GDM1 (cell line): ENCODE results near the gene MVB12B.

Source experiments
- DNase-seq: peaks from one replicate; lab custom pipeline; 2025; lab: John Stamatoyannopoulos, UW

Gene MVB12B

DNA sequence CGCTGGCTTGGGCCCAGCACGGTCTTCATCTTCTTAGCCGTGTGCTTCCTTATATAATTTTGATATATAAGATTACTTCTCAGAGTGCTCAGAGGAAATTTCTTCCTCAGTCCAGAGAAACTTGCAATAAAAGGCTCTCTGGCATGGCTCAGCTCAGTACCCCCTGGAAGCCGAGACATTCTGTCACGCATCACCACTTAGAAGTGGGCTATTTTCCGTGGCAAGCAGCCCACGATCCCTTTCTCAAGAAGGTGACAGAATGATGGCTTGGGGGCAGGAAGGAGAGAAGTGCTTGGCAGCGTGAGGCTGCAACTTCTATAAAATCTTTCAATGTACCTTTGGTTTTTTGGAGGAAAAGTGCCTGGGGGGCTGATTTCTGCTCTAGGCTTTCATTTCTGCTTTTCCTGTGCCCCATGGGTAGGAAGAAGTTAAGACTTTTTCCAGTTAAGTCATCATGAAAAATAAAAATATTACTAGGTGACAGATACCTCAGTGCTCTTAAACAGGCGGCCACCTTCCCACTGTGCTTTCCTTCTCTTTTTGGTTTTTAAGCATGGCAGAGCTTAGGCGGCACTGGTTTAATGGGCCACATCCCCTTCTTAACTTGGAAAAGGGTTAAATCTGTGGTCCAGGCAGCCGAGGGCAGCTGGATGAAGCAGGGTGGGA is 104.6 kb downstream of the MVB12B start:
- DNase-seq, result no peak

DNA sequence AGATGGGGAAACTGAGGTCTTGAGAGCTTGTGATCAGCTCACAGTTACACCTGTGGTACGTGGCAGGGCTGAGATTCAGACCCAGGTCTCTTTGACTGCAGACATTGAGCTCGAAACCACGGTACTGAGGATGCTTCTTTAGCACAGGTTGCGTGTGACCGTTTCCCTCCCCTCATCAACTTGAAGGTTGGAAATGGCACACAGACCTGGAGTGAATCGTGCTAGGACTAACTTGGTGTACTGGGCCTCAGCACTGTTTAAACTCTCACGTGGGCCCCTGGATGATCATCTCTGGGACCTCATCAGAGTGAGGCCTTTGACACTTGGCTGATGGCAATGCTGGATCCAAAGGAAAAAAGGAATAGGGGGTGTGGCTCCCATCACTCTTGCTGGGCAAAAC is 106.0 kb downstream of the MVB12B start:
- DNase-seq, result no peak

DNA sequence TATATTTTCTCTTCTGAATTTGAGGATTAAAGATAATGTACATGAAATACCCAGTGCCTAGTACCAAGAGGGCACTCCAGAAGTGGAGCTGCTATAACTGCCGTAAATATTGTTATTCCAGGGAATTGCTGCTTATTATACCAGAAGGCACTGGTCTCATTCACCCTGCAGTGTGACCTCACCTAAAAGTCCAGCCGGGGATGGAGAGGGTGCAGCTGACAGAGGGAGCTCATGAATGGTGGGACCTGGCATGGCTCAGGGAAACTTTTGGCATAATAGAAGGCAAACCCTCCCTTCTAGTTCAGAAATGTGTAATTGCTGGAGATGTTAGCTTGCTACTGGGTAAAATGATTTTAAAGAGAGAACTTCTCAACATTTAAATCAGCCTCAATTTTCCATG is 108.5 kb downstream of the MVB12B start:
- DNase-seq, result no peak

DNA sequence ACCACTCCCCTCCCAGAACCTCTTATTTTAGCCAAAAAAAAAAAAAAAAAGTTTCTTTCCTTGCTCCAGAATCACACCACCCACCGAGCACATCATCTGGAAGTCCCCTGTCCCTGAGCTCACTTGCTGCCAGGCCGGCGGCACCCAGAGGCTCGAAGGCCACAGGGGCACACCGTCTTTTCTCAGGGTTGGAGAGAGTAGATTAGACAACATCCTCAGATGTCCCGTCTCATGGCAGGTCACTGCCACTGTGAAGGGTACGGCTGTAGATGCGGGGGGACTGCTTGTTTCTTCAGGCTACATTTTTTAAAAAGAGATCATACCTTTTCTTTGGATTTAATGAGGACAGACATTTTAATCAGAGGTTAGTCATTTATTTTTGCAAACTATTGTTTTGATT is 109.0 kb downstream of the MVB12B start:
- DNase-seq, result no peak

DNA sequence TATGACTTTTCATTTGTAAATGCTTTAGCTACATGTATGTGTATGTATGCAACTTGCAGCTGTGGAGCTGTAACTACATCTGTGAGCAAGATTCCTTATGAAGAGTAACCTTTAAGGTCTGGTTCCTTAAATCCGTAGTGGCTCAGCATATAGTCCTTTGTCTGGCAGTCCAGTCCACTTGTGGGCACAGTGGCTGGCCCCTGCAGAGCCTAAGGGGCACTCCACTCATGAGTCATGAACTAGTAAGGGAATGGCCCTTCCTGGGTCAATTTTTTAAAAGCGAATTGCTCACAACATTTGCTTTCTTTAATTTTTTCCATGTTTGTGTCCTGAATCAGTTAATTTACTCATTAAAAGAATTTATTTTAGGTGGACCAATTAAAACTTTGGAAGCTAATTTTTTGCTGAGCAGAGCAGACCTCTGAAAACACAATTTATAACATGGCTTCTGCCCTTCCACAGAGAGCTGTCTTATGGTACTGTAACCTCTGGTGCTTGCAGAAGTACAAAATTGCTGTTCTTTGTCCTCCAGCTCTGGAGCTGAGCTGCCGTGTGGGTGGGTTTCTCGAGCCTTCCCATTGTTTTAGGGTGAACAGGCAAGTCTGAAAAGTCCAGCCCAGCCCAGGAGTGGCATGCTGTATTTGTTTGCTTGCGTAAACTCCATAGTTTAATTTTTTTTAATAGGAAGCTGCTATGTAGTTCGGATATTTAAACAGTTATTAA is 110.1 kb downstream of the MVB12B start:
- DNase-seq, result no peak

DNA sequence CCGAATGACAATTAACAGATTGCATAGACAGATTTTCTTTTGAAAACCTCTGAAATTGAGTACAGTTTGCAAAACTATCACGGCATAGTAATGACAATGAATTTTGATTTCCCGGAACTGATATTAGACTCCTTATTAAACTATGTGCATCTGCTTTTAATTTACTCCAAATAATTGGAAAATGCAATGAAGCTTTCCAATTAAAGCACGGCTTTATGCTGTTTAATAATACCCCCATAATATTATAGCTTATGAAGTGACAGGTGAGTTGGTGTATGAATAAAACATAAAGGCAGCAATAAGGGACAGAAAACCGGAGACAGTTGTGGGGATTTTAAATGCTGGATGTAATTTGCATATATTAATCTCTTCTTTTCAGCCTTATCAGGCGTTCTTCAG is 110.6 kb downstream of the MVB12B start:
- DNase-seq, result no peak

DNA sequence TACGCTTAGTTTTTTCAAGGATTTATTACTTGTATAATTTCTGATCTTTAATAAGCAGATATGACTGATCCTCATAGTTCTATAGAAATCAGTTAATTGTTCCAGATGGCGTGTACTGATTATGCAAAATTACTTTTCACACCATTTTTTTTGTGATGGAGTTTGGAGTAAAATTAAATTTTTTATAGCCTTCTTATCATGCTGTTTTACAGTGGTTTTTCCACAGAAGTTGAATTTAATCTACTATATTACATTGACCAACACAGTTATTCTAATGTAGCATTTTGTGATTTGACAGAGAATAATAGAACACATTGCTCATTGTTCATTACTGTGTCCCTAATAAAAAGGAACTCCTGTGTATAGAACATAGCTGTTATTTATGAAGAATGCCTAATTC is 111.1 kb downstream of the MVB12B start:
- no peak for DNase-seq

DNA sequence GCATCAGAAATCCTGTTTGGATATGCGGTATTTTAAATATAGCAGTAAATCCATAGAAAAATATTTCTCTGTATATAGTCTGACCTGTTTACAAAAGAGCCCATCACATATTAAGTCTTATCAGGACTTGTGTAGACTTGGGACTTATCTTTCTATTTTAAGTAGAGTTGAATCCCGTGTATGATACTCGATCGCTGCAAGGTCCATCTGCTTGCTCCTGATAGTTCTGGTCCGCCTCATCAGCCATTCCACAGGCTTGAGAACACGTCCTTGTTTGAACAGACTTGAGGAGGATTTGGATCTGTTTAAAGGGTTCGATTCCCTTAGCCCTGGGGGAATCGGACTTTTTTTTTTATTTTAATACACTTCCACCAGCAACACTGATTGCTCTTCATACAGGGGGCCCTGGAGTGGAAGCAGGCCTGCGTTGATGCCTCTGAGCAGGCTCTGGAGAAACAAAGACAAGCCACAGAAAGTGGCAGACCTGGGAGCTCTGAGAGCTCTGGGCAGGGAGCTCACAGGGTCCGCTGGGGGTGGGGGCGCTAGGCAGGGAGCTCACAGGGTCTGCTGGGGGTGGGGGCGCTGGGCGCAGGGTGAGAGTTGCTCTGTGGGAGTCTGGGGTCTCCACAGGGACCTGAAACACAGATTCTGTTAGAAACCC is 112.2 kb downstream of the MVB12B start:
- DNase-seq, result no peak

DNA sequence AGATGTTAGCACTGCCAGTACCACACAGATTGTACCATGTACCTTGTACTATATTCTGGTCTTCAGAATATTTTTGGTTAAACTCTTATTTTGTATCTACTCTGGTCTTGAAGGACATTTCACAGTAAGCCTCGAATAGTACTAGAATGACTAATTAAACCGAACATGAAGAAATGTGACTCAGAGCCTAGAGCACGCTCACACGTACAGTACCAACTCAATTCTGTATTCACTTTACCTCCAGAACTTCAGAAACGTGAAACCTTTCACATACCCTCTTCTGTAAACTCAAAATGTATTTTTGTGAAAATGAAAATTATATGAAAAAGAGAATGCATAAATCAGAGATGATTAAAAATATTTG is 112.8 kb downstream of the MVB12B start:
- DNase-seq, result no peak

DNA sequence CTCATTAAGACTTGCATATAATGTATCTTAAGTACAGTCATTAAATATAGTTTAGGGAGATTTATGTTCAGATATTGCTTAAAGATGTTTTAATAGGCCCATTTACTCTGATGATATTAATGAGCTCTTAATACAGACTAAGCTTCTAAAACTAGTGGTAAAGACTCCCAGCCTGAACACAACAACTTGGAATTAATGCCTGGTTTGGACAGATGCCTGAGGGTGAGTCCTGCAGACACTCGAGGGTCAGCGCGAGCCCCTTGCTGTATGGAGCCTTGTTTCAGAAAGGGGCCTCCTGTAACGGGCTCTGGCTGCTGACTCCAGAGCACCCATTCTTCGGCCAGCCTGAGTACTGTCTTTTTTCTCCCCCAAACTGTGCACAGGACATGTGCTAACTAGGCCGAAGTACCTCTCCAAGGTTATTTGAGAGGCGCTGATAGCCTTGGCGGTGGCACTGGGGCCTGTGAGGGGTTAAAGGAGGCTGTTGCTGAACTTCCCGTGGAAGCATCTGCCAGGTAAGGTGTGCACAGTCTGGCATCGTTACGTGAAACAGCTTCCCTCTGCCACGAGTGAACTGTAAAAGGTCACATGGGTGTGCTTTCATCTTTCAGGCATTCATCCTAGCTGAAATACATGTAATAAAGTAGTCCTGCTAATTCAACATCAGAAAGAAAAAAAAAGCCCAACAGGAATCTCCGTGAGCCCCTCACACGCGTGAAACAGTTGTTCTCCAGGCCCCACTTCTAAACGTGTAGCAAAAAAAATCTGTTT is 113.4 kb downstream of the MVB12B start:
- DNase-seq, result no peak

DNA sequence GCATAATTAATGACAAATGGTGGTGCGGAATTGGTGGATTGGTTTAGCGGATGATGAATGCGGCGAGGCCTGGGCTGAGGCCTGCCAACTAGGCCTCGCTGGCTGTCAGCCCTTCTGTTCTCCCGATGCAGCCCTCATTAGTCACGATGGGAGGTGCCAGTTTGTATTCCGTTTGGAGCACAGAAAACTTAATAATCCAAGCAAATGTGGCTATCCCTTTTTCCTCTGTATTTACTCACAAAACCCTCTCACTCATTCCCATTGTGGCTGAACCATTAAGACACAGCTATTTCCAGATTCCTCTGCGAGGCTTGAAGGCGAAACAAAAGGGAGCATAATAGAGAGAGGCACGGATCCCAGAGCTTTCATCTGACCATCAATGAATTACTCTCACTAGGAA is 114.3 kb downstream of the MVB12B start:
- DNase-seq, result no peak

DNA sequence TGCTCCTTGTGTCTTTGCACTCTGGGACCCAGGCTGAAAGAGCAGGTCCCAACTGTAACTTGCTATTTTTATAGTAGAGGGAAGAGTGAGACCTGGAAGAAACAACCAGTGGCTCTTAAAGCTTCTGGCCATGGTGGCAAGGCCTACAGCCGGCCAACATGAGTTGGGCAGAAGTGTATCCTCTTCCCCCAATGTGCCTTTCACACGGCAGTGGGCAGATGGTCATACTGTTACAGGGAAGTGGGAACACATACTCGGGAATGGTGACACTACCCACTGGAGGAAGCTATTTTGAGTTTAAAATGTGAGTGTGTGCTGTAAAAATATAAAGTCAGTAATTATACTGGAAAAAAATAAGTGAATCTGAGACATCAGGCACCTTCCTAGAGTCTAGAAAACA is 116.0 kb downstream of the MVB12B start:
- no peak for DNase-seq

DNA sequence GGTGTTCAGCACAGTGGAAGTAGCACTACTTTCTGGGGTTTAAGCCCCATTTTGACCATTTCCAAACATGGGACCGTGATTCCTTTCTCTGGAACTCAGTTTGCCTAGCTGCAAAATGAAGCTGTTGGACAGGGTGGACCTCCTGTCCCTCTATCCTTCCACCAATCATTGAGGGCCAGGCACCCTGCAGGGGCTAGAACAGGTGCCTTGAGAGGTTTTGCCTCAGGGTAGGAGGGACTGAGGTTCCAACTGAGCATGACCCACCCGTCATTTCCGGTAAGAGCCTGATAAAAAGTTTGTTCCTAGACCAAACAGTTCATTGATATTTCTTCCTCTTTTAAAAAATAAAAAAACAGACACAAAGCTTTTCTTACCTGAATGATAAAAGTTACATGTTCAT is 116.5 kb downstream of the MVB12B start:
- DNase-seq, result no peak

DNA sequence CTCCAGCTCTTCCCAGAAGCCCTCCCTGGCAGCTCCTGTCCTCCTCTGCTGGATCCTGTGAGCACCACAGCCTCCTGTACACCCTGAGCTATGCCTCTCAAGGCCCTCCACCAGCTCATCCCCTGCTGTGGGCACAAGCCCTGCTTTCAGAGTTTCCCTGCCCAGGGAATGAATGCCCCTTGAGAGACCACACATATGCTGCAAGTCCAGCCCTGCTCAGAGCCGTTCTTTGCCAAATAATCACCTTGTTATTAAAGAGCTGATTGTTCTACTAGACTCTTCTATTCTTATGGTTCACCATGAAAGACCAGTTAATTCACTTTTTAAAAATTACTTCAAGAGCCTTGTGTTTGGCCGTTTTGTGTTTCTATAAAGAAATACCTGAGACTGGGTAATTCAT is 121.5 kb downstream of the MVB12B start:
- no peak for DNase-seq

DNA sequence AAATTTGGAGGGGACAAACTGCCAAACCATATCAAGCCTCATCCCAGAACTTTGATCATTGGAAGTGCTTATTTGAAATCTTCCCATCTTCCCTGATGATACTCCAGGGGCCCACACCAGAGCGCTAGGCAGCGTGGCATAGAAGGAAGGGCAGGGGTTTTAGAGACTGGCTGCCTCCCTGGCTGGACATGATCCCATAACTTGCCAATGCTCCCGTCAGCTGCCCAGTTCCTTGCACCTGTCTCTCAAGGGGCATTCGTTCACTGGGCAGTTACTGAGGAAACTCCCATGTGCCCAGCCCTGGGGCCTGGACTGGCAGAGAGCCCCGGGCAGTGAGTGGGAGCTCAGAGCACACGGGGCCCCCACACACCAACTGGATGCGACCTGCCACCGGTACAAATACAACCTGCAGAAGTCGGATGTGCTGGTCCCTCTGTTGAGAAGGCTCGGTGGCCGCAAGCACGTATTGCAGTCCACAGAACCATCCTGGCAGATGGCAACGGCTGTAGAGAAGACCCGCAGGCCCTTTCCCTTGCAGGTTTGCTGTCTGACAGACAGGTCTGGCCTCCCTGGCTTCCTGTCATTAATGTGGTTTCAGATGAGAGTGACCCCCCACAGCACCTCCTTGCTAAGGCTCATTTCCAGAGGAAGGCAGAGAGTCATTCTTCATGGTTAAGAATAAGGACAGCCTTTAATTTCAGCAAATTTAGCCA is 122.4 kb downstream of the MVB12B start:
- no peak for DNase-seq

DNA sequence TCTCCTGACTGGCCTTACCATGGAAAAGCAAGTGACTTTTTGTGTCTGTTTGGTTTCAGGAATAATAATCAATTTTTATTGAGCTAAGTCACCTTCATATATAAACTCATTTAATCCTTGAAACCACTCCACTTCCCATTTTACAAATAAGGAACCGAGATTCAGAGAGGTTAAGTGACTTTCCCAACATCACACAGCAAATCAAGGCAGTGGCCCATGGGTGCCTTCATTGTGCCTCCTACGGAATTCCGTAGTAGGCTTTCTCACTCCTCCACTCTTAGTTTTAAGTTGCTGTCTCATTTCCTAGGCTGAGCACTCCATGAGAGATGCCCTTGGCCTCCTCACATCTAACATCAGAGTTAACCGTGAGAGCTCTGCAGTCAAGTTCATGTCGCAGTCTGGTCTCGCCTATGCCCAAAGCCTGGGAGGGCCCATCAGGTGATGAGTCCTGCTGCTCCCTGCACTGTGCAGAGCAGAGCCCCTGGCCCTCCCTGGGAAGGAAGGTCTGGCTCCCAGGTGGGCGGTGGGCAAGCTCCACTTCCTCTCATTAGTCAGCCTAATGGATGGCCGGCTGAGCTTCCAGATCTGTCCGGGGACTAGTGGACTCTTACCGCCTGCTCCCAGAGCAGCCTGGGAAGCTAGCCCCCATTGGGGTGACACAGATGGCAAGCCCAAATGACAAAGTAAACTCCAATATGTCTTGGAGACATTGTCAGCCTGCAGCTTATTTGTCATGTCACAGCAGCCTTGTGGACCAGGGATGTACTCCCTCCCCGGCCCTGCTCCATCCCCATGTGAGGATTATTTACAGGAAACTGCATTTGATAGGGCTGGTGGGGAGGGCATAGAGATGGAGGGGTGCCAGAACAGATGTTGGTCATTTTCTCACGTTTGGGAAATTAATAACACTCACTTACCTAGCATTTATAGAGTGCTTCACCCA is 123.4 kb downstream of the MVB12B start:
- DNase-seq, result no peak

DNA sequence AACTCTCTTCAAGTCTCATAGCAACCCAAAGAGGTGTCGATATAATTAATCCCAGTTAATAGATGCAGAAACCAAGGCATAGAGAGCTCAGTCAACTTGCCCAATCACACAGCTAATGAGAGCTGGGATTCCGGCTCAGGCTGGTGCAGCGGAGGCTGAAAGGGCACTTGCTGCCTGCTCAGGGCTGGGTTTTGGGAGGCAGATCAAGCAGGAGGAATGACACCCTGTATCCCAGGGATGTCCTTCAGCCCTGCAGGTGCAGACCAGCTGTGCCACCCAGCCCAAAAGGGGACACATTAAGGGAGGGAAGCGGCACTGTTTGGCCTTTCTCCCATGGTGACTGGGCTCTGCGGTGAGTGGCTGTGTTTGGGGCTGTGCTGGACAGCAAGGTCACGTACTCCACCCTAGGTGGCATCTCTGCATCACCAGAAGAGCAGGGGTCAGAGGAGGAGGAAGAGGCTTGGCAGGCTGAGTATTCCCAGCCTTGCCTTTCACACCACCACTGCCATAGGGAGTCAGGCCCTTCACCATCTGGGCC is 124.1 kb downstream of the MVB12B start:
- no peak for DNase-seq

DNA sequence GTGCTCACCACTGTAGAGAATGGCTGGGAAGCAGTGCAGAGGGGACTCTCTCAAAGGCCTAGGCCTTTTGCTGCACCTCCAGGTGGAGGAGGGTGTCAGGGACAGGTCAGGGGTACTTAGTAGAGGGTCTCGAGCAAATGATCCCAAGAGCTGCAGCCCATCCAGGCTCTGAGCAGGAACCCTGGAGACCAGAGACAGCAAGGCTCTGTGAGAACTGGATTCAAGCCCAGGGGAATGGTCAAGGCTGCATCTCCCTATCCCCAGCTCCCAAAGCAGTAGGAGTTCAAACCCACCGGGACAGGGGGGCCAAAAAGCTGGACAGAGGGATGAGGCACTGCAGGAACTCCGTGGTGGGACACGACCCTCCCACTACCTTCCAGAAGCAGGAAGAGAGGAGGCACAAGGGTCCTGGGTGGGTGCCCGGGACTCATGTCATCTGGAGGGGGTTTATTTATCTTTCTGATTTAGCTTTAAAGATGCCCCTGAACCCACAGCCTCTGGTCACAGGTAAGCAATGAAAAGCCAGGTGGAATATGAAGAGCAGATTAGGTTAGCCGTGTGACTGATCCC is 124.8 kb downstream of the MVB12B start:
- no peak for DNase-seq

DNA sequence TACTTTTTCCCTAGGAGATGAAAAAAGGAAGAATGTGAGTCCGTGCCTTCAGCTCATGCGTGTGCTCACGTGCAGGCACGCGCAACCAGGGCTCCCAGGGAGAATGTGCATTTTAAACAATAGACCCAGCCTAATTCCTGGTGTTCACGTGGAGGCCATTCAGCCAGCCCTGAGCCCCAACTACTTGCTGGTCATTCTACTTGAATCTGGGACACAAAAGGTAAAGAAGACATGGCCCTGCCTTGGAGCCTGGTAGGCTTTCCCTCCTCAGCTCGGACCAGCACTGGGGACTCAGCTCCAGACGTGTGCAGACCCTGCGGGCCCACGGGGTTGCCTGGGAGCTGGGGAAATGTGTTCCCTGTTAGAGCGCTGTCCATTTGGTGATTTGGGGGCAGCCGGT is 125.5 kb downstream of the MVB12B start:
- DNase-seq, result no peak
